Measurements from ENCODE around the gene NINL. TPM values are rescaled to one million over a fixed set of nuclear protein-coding genes. Genes with fewer than 3 reads are reported as not detected.

Gene NINL
- total RNA-seq, 4 donors from 2014 or later = 3.1 to 9.7 (median 5.7) TPM

DNA sequence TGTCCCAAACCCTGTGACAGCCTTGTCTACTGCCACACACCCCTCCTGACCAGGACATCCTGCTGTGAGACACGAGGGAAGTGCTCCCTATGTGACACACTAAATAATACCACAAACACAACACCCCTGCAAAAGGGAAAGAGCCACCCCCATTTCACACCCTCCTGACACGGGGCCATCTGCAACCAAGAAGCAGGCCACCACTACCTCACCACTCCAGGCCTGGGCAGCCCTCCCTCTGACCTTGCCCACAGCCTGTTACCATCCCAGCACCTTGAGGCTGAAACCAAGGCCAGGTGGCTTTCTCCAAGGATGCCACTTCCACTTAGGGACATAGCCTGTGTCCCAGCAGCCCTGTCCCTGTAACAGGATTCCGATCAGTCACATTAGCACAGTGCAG, 68.2 kb downstream of the NINL start:
- Histone ChIP-seq H3K27ac (no peak overlapping the region), H3K4me1 (no peaks in the 10 kb centered on the region), H3K27me3 (no peaks in the 10 kb centered on the region), H3K9me3 (peaks cover 12 to 18% of the 10 kb centered on the region in 2 donors), H3K36me3 (no peaks in the 10 kb centered on the region), H3K4me3 (no peak overlapping the region)
- intact Hi-C loops (cut with DNase I; ENCODE audit: low total_unique reads) = no loop called here
- 76 to 100% methylated on average over 1 to 3 of the region's 3 CpGs for WGBS, 2 donors (ENCODE audit: low coverage in 1 of 2)
- no peak for DNase-seq
- in situ Hi-C loops (cut with MboI; ENCODE audit: low pct_ligation_motif_present in 1 of 4, low pct_unique_long_range_greater_than_20kb in 1 of 4, low sequenced_read_pairs in 3 of 4) = no loop called here
- TF ChIP-seq EP300 (IDR thresholded peaks at IDR 0.05; ENCODE audit: low read depth) = no peak
- TF ChIP-seq, protein P1, sequence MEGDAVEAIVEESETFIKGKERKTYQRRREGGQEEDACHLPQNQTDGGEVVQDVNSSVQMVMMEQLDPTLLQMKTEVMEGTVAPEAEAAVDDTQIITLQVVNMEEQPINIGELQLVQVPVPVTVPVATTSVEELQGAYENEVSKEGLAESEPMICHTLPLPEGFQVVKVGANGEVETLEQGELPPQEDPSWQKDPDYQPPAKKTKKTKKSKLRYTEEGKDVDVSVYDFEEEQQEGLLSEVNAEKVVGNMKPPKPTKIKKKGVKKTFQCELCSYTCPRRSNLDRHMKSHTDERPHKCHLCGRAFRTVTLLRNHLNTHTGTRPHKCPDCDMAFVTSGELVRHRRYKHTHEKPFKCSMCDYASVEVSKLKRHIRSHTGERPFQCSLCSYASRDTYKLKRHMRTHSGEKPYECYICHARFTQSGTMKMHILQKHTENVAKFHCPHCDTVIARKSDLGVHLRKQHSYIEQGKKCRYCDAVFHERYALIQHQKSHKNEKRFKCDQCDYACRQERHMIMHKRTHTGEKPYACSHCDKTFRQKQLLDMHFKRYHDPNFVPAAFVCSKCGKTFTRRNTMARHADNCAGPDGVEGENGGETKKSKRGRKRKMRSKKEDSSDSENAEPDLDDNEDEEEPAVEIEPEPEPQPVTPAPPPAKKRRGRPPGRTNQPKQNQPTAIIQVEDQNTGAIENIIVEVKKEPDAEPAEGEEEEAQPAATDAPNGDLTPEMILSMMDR (IDR thresholded peaks at IDR 0.05) = no peak

DNA sequence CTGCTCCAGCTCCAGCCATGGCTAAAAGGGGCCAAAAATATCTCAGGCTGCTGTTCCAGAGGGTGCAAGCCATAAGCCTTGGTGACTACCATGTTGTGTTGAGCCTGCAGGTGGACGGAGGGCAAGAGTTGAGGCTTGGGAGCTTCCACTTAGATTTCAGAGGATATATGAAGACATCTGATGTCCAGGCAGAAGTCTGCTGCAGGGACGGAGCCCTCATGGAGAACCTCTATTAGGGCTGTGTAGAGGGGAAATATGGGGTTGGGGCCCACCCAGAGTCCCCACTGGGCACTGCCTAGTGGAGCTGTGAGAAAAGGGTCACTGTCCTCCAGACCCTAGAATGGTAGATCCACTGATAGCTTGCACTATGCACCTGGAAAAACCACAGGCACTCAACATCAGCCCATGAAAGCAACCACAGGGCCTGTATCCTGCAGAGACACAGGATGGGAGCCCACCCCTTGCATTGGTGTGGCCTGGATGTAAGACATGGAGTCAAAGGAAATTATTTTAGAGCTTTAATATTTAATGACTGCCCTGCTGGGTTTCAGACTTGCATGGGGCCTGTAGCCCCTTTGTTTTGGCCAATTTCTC, 70.5 kb downstream of the NINL start:
- WGBS, 2 donors (ENCODE audit: low coverage in 1 of 2) = 97% methylated on average over 2 of the region's 2 CpGs; no CpG with 5 or more reads in 1 of the 2 donors
- H3K27ac ChIP-seq = no peak overlapping the region
- in situ Hi-C loops (cut with MboI; ENCODE audit: low pct_ligation_motif_present in 1 of 4, low pct_unique_long_range_greater_than_20kb in 1 of 4, low sequenced_read_pairs in 3 of 4) = no loop called here
- H3K36me3 ChIP-seq = no peaks in the 10 kb centered on the region
- TF ChIP-seq EP300 (IDR thresholded peaks at IDR 0.05; ENCODE audit: low read depth) = no peak
- no peak for TF ChIP-seq POLR2AphosphoS5 (IDR thresholded peaks at IDR 0.05)
- TF ChIP-seq POLR2A (IDR thresholded peaks at IDR 0.05) = no peak
- TF ChIP-seq, protein P1 (IDR thresholded peaks at IDR 0.05) = no peak
- H3K27me3 ChIP-seq = no peaks in the 10 kb centered on the region
- no peak for DNase-seq
- peaks cover 12 to 18% of the 10 kb centered on the region in 2 donors for H3K9me3 ChIP-seq
- intact Hi-C loops (cut with DNase I; ENCODE audit: low total_unique reads) = no loop called here
- H3K4me3 ChIP-seq = no peak overlapping the region
- H3K4me1 ChIP-seq = no peaks in the 10 kb centered on the region

DNA sequence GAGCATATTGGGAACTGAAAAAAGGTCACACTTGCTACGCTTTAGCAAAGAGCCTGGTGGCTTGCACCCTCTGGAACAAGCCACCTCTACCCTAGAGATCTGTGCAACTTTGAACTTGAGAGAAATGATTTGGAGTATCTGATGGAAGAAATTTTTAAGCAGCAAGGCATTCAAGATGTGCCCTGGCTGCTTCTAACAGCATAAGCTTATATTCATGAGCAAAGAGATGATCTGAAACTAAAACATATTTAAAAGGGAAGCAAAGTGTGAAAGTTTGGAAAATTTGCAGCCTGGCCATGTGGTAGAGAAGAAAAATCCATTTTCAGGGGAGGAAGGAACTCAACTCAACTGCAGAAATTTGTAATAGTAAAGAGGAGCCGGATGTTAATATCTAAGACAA, 71.1 kb downstream of the NINL start:
- no peak for DNase-seq

DNA sequence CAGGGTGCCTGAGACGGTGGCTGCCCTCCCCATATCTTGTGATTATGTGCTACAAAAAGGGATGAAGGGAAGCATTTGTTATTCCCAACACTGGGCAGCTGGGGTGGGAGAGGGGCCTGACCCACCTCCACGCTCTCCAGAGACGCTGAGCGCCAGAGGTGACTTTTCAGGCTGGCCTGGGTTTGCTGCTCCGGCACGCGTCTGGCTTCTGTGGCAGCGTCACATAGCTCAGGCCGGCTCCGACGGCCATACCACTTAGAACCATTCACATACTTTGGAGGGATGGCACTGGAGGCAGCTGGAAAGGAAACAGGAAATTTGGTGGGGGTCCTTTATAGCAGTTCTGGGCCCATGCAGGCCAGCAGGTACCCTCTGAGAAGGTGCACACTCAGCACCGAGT, 72.6 kb downstream of the NINL start:
- H3K4me1 ChIP-seq = peaks cover 0 to 11% (median 9%) of the 10 kb centered on the region in 4 donors
- TF ChIP-seq EP300 (IDR thresholded peaks at IDR 0.05; ENCODE audit: low read depth) = no peak
- TF ChIP-seq, protein P1 (IDR thresholded peaks at IDR 0.05) = no peak
- no peak for TF ChIP-seq POLR2AphosphoS5 (IDR thresholded peaks at IDR 0.05)
- no peak for TF ChIP-seq POLR2A (IDR thresholded peaks at IDR 0.05)
- DNase-seq = no peak
- H3K9me3 ChIP-seq = peaks cover 12 to 18% of the 10 kb centered on the region in 2 donors
- H3K27me3 ChIP-seq = no peaks in the 10 kb centered on the region
- in situ Hi-C loops (cut with MboI; ENCODE audit: low pct_ligation_motif_present in 1 of 4, low pct_unique_long_range_greater_than_20kb in 1 of 4, low sequenced_read_pairs in 3 of 4) (no loop called here), intact Hi-C loops (cut with DNase I; ENCODE audit: low total_unique reads) (no loop called here)
- H3K27ac ChIP-seq = no peak overlapping the region
- 97 to 100% methylated on average over 1 to 12 of the region's 12 CpGs for WGBS, 2 donors (ENCODE audit: low coverage in 1 of 2)
- no peak overlapping the region for H3K4me3 ChIP-seq
- H3K36me3 ChIP-seq = no peaks in the 10 kb centered on the region

More for the DNA sequence above, 71.1 kb downstream of the NINL start:
- TF ChIP-seq POLR2AphosphoS5 (IDR thresholded peaks at IDR 0.05) = no peak
- WGBS, 2 donors (ENCODE audit: low coverage in 1 of 2) = 82 to 100% methylated on average over 2 of the region's 2 CpGs
- H3K9me3 ChIP-seq = peaks cover 12 to 18% of the 10 kb centered on the region in 2 donors
- intact Hi-C loops (cut with DNase I; ENCODE audit: low total_unique reads) = no loop called here
- no peaks in the 10 kb centered on the region for H3K4me1 ChIP-seq
- in situ Hi-C loops (cut with MboI; ENCODE audit: low pct_ligation_motif_present in 1 of 4, low pct_unique_long_range_greater_than_20kb in 1 of 4, low sequenced_read_pairs in 3 of 4) = no loop called here
- no peaks in the 10 kb centered on the region for H3K36me3 ChIP-seq
- H3K4me3 ChIP-seq = no peak overlapping the region
- no peak overlapping the region for H3K27ac ChIP-seq
- H3K27me3 ChIP-seq = no peaks in the 10 kb centered on the region

DNA sequence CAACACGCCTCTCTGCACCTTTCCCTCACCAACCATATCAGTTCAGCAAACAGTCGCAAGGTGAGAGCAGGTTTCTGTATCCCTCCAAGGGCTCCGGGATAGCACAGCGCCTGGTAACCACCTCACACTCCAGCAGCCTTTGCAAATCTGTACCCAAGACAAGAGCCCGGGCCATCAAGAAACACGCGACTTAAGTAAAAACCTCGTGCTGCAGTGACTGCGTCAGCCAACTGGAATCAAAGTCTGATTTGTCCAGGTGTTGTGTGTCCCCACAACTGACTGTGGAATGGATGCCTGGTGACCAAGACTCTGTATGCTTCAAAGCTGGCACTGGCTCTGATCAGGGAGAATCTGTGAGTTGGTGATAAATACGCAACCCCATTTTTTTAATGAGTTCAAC, 74.1 kb downstream of the NINL start:
- in situ Hi-C loops (cut with MboI; ENCODE audit: low pct_ligation_motif_present in 1 of 4, low pct_unique_long_range_greater_than_20kb in 1 of 4, low sequenced_read_pairs in 3 of 4) (no loop called here), intact Hi-C loops (cut with DNase I; ENCODE audit: low total_unique reads) (no loop called here)
- DNase-seq = no peak
- no peak overlapping the region for H3K4me3 ChIP-seq
- peaks cover 12 to 18% of the 10 kb centered on the region in 2 donors for H3K9me3 ChIP-seq
- H3K27ac ChIP-seq = no peak overlapping the region
- no peaks in the 10 kb centered on the region for H3K27me3 ChIP-seq
- TF ChIP-seq POLR2AphosphoS5 (IDR thresholded peaks at IDR 0.05) (no peak), POLR2A (IDR thresholded peaks at IDR 0.05) (no peak), EP300 (IDR thresholded peaks at IDR 0.05; ENCODE audit: low read depth) (no peak)
- TF ChIP-seq, protein P1 (IDR thresholded peaks at IDR 0.05) = no peak
- 94% methylated on average over 10 of the region's 10 CpGs; no CpG with 5 or more reads in 1 of the 2 donors for WGBS, 2 donors (ENCODE audit: low coverage in 1 of 2)
- H3K4me1 ChIP-seq = peaks cover 0 to 14% (median 9%) of the 10 kb centered on the region in 4 donors
- H3K36me3 ChIP-seq = no peaks in the 10 kb centered on the region
